T47D (cell line): ENCODE measurements around the gene SLC2A13.
A peak's percentile ranks its signal among the peaks of the same experiment; 100 is the strongest.

Experiments
- DNase-seq, 2 experiments: peaks; one replicate each; pipeline versions ENCODE4 v3.0.0 to v3.0.0-alpha.2; 2011 to 2012; ENCODE audit warnings: low read depth in 1 of 2, low spot score in 1 of 2
- JUND ChIP-seq: IDR thresholded peaks from 2 replicates; pipeline ENCODE4 v1.6.1; 2012; ENCODE audit warnings: low read depth
- in situ Hi-C: cut with HindIII; loops from 2 replicates; pipeline ENCODE4 v1.10.0; 2016; ENCODE audit warnings: low sequenced_read_pairs, low pct_unique_long_range_greater_than_20kb

Gene SLC2A13

DNA sequence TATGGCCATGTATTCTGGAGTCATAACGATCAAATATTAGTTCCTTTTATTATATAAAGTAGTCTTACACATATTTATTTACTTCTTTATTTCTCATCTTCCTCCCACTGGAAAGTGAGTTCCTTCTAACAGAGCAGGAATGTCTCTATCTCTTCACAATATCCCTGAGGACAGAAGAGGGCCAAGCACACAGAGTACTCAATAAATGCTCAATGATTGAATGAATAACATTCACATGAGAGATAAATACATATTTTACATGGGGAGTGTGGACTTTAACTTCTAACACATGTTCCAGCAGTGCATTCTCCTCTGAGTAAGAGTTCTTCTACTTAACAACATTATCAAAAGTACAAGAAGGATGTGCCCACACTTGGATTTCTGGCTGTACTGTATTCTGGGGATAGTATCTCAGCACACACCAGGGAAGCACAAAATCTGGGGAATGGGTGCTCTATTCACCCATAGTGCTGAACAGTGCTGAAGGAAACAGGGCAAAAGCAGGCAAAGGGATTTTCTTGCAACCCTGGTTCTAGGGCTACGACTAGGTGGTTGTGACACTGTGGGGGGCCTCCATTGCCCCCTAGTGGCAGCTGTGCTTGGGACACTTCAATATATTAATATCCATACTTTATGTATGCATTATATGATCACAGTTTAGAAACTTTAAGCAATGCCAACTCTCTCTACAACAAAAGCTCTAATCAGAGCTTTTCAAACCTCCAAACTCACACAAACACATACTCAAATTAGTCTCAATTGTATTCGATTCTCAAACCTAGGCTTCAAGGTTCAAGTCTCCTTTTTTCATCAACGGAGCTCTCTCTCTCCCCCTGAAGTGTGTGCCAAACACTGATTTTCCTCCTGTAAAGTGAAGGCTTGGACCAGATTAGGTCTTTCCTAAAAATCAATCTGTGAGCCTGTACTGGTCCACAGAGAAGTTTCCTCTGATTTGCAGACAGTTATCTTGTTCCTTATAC, 115.5 kb downstream of the SLC2A13 start:
- DNase-seq, result peak in 1 of 2 experiments; percentile 73
- no peak for TF ChIP-seq JUND
- in situ Hi-C loops, result no loop called here

DNA sequence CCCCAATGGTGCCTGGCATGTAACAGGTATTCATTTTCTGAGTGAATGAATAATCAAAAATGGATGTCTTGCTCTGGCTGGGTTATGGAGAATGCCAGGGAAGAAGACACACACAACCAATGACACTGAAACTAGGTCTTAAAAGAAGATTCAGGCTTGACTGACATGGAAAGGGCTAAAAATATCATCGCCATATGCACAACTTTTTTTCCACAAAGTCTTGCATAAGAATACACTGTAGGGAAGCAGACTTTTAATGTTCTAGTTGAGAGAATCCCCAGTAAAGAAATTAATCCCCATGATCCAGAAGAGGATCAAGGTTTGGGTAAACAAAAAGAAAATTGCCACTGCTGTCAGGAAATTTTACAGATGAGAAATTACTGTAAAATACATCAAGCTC, 116.4 kb downstream of the SLC2A13 start:
- no peak for TF ChIP-seq JUND
- no peak for DNase-seq
- in situ Hi-C loops, result no loop called here

DNA sequence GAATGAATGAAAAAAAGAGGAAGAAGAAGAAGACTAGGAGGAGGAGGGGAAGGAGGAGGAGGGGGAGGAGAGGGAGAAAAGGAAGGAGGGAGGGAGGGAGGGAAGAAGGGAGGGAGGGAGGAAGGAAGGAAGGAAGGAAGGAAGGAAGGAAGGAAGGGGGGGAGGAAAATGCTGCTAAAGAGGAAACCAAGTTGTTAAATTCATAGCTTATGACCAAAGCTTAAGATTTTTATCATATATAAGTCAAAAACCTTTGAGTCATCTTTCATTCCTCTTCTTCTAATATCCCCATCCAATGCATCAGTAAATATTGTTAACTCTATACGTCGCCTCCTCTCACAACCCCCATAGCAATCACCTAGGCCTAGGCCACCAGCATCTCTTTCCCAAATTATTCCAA, 117.3 kb downstream of the SLC2A13 start:
- DNase-seq, result no peak
- in situ Hi-C loops, result no loop called here
- TF ChIP-seq JUND, result no peak

DNA sequence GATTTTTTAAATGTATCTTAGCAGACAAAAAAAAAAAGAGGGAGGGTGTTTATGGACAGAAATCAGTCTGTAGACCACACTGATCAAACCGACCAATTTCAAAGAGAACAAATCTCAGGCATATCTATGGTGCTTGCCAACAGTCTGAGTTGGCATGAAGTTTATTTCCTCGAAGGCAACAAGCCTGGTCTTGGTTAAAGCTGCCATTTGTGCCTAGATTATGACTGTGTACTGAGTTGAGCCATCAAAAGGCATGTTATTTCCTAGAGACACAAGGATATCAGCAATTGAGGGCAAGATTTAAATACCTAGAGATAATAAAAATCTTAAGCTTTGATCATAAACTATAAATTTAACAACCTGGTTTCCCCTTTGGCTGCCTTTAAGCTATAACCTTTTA, 119.2 kb downstream of the SLC2A13 start:
- TF ChIP-seq JUND, result no peak
- no peak for DNase-seq
- in situ Hi-C loops, result no loop called here

DNA sequence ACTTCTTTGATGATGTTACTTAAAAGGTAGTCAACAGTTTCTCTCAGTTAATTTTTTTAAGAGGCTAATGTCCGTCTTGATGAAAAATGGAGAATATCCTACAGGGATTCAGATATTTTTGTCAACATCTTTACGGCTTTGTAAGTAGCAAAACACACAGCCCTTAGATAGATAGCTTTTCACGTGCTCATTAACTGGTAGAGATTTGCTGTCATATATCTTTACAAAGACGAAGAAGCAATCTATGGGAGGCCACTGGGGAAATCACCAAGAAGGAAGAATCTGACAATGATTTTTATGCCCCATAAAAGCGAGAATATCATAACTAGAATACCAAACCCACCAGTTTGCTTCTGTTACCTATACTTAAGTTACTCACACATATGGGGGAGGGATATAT, 121.2 kb downstream of the SLC2A13 start:
- DNase-seq, result no peak
- TF ChIP-seq JUND, result no peak
- in situ Hi-C loops, result no loop called here

DNA sequence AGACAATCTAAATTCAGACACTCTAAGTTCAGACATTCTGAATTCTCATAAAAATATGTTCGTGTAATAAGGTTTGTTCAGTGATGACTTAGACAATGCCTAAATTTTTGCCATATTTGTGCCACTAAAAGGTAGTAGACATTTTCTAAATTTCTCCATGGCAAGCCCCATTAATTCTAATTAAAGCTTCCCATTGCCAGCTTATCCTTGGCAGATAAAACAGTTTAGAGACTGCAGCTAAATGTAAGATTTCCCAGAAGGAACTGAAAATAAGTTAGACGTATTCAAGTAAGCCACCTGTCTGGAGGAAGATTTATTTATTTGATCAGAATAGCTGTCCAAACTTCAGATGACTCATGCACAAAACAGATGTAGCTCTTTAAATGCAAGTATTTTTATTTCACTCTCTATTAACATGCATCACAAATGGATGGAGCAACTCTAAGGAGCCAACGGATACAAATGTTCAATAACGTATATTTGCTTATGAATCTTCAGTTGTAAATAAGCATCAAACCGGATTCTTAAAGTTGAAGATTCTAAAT, 130.4 kb downstream of the SLC2A13 start:
- in situ Hi-C loops, result no loop called here
- no peak for TF ChIP-seq JUND
- no peak for DNase-seq

DNA sequence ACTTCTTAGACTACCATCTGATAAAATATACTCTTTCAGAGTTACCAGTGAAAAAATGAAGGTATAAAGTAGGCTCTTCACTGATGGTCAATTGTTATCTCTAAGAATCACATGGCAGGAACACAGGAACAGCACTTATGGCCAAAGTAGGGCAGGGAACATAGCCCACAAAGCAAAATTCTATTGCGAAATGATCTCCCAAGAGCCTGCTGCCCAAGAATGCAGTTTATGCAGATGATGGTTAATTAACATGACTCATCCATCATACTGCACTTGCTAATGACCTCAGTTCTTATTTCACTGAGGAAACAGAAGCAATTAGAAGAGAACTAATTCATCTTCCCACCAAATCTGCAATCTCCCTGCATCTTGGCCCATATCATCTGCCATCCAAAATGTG, 133.8 kb downstream of the SLC2A13 start:
- DNase-seq, result no peak
- in situ Hi-C loops, result no loop called here
- TF ChIP-seq JUND, result no peak

DNA sequence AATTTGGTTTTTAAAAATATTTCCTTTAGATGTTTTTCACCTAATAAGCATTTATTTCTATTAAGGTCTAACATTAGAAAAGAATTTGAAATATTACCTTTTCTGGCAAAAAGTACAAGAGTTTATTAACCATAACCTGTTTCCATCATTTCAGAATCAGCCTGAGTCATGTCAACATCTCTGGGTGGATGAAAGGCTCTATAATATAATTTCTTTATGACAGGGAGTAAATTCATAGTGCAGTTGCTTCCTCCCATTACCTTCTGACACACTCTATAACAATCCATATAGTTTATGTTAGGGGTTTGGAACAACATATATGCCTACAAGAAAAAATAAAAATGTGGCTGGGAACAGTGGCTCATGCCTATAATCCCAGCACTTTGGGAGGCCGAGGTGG, 134.5 kb downstream of the SLC2A13 start:
- no peak for DNase-seq
- no peak for TF ChIP-seq JUND
- in situ Hi-C loops, result no loop called here

DNA sequence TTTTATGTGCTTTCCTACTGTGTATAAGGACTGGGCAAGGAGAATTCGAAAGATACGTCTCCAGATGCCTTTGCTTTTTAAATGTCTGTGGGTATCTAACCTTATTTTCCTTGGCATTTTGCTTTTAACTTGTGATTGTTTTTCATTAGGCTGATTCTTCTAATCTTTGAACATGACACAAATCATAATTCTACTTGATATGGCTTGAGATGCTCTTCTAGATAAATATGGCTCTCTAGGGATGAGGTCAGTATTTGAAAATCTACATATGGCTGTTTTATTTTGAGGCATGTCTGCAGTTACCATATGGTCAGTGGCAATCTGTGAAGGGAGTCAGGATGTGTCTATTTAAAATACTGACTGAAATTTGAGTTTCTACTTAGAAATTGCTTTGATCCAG, 139.2 kb downstream of the SLC2A13 start:
- DNase-seq, result no peak
- no peak for TF ChIP-seq JUND
- in situ Hi-C loops, result no loop called here

DNA sequence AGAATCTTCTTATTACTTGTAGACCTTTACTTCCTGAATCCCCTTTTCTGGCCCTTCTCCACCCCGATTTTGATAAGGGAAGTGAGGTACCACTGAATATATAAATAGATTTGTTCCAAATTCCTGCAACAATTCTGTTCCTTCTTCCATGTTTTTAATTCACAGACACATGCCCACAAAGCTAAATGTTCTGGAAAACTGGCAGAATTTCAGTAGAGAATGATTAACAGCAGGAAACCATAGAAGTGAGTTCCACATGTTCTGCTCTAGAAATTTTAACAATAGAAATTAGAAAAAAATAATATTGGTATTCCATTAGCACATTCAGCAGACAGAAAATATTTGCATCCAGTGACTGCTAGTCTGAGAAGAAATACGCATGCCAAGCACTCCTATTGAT, 139.6 kb downstream of the SLC2A13 start:
- in situ Hi-C loops, result no loop called here
- no peak for TF ChIP-seq JUND
- DNase-seq, result no peak

DNA sequence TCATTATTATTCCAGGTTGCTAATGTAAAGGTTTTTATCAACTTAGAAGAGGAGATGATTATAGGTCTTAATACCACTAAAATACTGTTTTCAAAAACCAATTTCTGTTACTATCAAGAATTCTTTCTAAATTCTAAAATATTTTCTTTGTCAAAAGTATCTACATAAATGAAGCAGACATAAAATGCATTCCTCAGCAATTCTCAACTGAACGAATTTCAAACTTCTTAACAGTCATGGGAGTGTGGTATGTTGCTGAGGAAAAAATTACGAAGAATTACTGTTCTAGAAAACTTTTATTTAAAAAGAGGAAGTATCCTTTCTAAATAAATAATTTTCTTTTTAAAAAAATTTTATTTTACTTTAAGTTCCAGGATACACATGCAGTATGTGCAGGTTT, 146.4 kb downstream of the SLC2A13 start:
- in situ Hi-C loops, result no loop called here
- TF ChIP-seq JUND, result no peak
- DNase-seq, result no peak

DNA sequence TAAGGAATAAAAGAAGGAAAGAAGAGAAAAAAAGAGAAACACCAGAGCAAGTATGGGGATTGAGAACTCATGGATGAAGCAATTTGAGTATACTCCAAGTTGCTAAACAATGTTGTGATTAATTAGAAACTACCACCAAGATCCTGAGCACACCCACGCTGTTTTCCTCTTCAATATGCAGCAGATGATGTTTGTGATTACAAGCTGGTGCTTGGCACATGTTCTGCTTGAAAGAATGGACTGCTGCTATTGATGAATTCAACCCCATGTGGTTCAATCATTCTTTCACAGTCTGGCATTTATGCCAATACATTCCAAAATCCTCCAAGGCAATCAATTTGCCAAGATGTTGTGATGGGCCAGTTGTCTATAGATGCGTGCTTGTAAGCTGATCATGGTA, 146.8 kb downstream of the SLC2A13 start:
- in situ Hi-C loops, result no loop called here
- no peak for DNase-seq
- no peak for TF ChIP-seq JUND

DNA sequence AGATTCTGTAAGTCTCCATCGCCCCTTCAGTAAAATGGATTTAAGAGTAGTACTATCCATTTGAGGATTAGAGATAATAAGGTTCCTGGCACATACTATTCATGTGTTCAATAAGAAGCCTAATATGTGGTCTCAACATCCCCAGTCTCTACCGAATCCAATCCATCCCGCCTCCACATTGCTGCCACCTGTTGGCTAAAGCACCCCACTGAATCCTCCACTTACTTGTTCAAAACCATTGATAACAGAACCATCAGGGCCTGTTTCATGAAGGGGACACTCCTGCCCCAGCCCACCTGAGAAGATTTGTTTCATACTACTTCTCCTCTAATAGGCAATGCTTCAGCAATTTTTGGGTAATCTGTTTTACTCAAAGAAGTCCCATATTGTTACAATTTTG, 147.5 kb downstream of the SLC2A13 start:
- in situ Hi-C loops, result no loop called here
- TF ChIP-seq JUND, result no peak
- DNase-seq, result peak in 1 of 2 experiments; percentile 60
